Measurements from ENCODE around the gene TRIM67. TPM values are rescaled to one million over a fixed set of nuclear protein-coding genes. Genes with fewer than 3 reads are reported as not detected.

TRIM67 gene
- total and polyA plus RNA-seq, 9 of the 15 experiments (the other 6 are each of a cell fraction or from before 2014, with no cell fraction given), result 0.04 to 0.60 (median 0.31) TPM

GRCh38 chr1:231194843-231195516, 33.1 kb downstream of the TRIM67 start (continued):
- TF ChIP-seq ATF6 (CRISPR knock-in tag; IDR thresholded peaks at IDR 0.05), result no peak
- 0 out of 2 replicates have a peak, but pooled peaks have one; percentile 43 for TF ChIP-seq ZNF175 (CRISPR knock-in tag; IDR thresholded peaks at IDR 0.05; ENCODE audit: low read depth)
- peak; percentile 68 for TF ChIP-seq EP300 (IDR thresholded peaks at IDR 0.05; ENCODE audit: low read length)
- no peak for TF ChIP-seq HSF4 (CRISPR knock-in tag; IDR thresholded peaks at IDR 0.05; ENCODE audit: borderline replicate concordance)
- no peak for TF ChIP-seq ZNF232 (CRISPR knock-in tag; IDR thresholded peaks at IDR 0.05)
- TF ChIP-seq ATF1 (CRISPR knock-in tag; IDR thresholded peaks at IDR 0.05), result no peak
- no peak for TF ChIP-seq ATF1 (tag; IDR thresholded peaks at IDR 0.05)
- no peak for TF ChIP-seq BRF2 (IDR thresholded peaks at IDR 0.05; ENCODE audit: borderline replicate concordance, insufficient read depth, insufficient read length)
- no peak for TF ChIP-seq KDM5B (IDR thresholded peaks at IDR 0.05; ENCODE audit: insufficient replicate concordance, low read depth, low read length)
- no peak for TF ChIP-seq BMI1 (IDR thresholded peaks at IDR 0.05; ENCODE audit: low read length)
- TF ChIP-seq, protein P1, sequence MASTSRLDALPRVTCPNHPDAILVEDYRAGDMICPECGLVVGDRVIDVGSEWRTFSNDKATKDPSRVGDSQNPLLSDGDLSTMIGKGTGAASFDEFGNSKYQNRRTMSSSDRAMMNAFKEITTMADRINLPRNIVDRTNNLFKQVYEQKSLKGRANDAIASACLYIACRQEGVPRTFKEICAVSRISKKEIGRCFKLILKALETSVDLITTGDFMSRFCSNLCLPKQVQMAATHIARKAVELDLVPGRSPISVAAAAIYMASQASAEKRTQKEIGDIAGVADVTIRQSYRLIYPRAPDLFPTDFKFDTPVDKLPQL (IDR thresholded peaks at IDR 0.05; ENCODE audit: extremely low read depth, insufficient read length), result no peak
- TF ChIP-seq GATAD2B (IDR thresholded peaks at IDR 0.05; ENCODE audit: borderline replicate concordance), result no peak
- TF ChIP-seq, protein P2, sequence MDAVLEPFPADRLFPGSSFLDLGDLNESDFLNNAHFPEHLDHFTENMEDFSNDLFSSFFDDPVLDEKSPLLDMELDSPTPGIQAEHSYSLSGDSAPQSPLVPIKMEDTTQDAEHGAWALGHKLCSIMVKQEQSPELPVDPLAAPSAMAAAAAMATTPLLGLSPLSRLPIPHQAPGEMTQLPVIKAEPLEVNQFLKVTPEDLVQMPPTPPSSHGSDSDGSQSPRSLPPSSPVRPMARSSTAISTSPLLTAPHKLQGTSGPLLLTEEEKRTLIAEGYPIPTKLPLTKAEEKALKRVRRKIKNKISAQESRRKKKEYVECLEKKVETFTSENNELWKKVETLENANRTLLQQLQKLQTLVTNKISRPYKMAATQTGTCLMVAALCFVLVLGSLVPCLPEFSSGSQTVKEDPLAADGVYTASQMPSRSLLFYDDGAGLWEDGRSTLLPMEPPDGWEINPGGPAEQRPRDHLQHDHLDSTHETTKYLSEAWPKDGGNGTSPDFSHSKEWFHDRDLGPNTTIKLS (IDR thresholded peaks at IDR 0.05; ENCODE audit: borderline replicate concordance, low read depth), result no peak
- TF ChIP-seq, protein P3, sequence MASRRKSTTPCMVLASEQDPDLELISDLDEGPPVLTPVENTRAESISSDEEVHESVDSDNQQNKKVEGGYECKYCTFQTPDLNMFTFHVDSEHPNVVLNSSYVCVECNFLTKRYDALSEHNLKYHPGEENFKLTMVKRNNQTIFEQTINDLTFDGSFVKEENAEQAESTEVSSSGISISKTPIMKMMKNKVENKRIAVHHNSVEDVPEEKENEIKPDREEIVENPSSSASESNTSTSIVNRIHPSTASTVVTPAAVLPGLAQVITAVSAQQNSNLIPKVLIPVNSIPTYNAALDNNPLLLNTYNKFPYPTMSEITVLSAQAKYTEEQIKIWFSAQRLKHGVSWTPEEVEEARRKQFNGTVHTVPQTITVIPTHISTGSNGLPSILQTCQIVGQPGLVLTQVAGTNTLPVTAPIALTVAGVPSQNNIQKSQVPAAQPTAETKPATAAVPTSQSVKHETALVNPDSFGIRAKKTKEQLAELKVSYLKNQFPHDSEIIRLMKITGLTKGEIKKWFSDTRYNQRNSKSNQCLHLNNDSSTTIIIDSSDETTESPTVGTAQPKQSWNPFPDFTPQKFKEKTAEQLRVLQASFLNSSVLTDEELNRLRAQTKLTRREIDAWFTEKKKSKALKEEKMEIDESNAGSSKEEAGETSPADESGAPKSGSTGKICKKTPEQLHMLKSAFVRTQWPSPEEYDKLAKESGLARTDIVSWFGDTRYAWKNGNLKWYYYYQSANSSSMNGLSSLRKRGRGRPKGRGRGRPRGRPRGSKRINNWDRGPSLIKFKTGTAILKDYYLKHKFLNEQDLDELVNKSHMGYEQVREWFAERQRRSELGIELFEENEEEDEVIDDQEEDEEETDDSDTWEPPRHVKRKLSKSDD (conservative IDR thresholded peaks at IDR 0.05; ENCODE audit: low read length), result no peak
- TF ChIP-seq ZNF75A (CRISPR knock-in tag; IDR thresholded peaks at IDR 0.05), result no peak
- TF ChIP-seq ZNF695 (CRISPR knock-in tag; IDR thresholded peaks at IDR 0.05), result no peak
- no peak for TF ChIP-seq ZNF395 (CRISPR knock-in tag; IDR thresholded peaks at IDR 0.05)

All from K562 (cell line).